WERI-Rb-1 (cell line): ENCODE results near the gene PRKCB.

Source experiments
- DNase-seq: peaks from one replicate; pipeline ENCODE4 v3.0.0-alpha.2; 2020
- H3K27ac ChIP-seq: fragments of 250-450 bp; sonication (Bioruptor Pico); 2 replicates; pipeline ENCODE4 v1.5.1; 2020; ENCODE audit warnings: mild to moderate bottlenecking, moderate library complexity
- H3K27me3 ChIP-seq: fragments of 250-450 bp; sonication (Bioruptor Pico); 2 replicates; pipeline ENCODE4 v1.5.1; 2021; ENCODE audit warnings: mild to moderate bottlenecking, low read depth, moderate library complexity; ENCODE audit not compliant: insufficient read depth, severe bottlenecking
- H3K36me3 ChIP-seq: fragments of 250-450 bp; sonication (Bioruptor Pico); 2 replicates; pipeline ENCODE4 v1.5.1; 2020; ENCODE audit warnings: mild to moderate bottlenecking, moderate library complexity
- H3K4me3 ChIP-seq: 2 replicates; pipeline ENCODE4 v1.5.1; 2011; ENCODE audit warnings: low read depth, mild to moderate bottlenecking, control low read depth, low read length
- H3K9me3 ChIP-seq: fragments of 250-450 bp; sonication (Bioruptor Pico); 2 replicates; pipeline ENCODE4 v1.5.1; 2021; ENCODE audit warnings: mild to moderate bottlenecking, moderate library complexity; ENCODE audit not compliant: severe bottlenecking
- CTCF ChIP-seq: IDR thresholded peaks from 2 replicates; pipeline ENCODE4 v1.5.1; 2011; ENCODE audit warnings: low read depth, mild to moderate bottlenecking, control low read depth, inconsistent platforms, low read length

The PRKCB gene

GRCh38 chr16:24188021-24188542 is 352.3 kb downstream of the PRKCB start:
- no peak for DNase-seq
- no peak overlapping the region for H3K4me3 ChIP-seq
- TF ChIP-seq CTCF, result no peak
- H3K27ac ChIP-seq, result no peak overlapping the region
- no peaks in the 10 kb centered on the region for H3K36me3 ChIP-seq
- no peaks in the 10 kb centered on the region for H3K27me3 ChIP-seq
- no peaks in the 10 kb centered on the region for H3K9me3 ChIP-seq

- Histone ChIP-seq H3K27ac (no peak overlapping the region), H3K4me3 (no peak overlapping the region), H3K27me3 (no peaks in the 10 kb centered on the region), H3K9me3 (no peaks in the 10 kb centered on the region), H3K36me3 (no peaks in the 10 kb centered on the region)
- DNase-seq, result no peak
- TF ChIP-seq CTCF, result no peak
These were observed 353.1 kb downstream of the PRKCB start for GRCh38 chr16:24188751-24189318.

GRCh38 chr16:24189941-24190340 is 354.2 kb downstream of the PRKCB start:
- TF ChIP-seq CTCF, result no peak
- no peaks in the 10 kb centered on the region for H3K36me3 ChIP-seq
- H3K9me3 ChIP-seq, result no peaks in the 10 kb centered on the region
- DNase-seq, result no peak
- no peak overlapping the region for H3K27ac ChIP-seq
- no peaks in the 10 kb centered on the region for H3K27me3 ChIP-seq
- H3K4me3 ChIP-seq, result no peak overlapping the region

GRCh38 chr16:24191876-24192402 is 356.2 kb downstream of the PRKCB start:
- H3K9me3 ChIP-seq, result no peaks in the 10 kb centered on the region
- DNase-seq, result no peak
- H3K36me3 ChIP-seq, result no peaks in the 10 kb centered on the region
- H3K4me3 ChIP-seq, result no peak overlapping the region
- no peak for TF ChIP-seq CTCF
- H3K27me3 ChIP-seq, result no peaks in the 10 kb centered on the region
- H3K27ac ChIP-seq, result no peak overlapping the region

DNA sequence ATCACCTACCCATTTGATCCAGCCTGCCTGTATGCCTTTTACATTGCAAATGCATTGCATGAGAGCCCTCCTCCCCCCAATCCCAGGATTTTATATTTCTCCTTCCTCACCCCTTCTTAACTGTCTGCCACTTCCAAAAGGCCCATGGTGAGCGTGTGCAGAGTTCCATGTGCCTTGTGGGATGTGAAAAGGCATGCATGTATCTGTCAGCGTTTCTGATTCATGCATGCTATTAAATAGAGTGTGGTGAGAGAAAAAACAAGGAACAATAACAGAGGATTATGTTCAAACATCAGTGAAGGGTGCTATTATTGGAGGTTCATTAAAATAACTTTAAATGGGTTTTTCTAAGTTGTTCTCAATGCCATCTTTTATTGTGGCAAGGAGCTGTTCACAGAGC is 359.4 kb downstream of the PRKCB start:
- H3K9me3 ChIP-seq, result no peaks in the 10 kb centered on the region
- H3K27ac ChIP-seq, result no peak overlapping the region
- DNase-seq, result no peak
- H3K36me3 ChIP-seq, result no peaks in the 10 kb centered on the region
- no peak overlapping the region for H3K4me3 ChIP-seq
- TF ChIP-seq CTCF, result no peak
- no peaks in the 10 kb centered on the region for H3K27me3 ChIP-seq
